Hepatic stellate cell (primary cell): ENCODE data around the gene MAGEA6.
A peak's percentile ranks its signal among the peaks of the same experiment; 100 is the strongest.
"Not testable (repeated sequence)": the region's sequence is repeated elsewhere in the genome, so short reads cannot be mapped to it uniquely, and the experiment has no call there.

Source experiments
- DNase-seq: peaks from one replicate; pipeline ENCODE4 v3.0.0; 2011; ENCODE audit warnings: low spot score

Gene MAGEA6, protein sequence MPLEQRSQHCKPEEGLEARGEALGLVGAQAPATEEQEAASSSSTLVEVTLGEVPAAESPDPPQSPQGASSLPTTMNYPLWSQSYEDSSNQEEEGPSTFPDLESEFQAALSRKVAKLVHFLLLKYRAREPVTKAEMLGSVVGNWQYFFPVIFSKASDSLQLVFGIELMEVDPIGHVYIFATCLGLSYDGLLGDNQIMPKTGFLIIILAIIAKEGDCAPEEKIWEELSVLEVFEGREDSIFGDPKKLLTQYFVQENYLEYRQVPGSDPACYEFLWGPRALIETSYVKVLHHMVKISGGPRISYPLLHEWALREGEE

DNA sequence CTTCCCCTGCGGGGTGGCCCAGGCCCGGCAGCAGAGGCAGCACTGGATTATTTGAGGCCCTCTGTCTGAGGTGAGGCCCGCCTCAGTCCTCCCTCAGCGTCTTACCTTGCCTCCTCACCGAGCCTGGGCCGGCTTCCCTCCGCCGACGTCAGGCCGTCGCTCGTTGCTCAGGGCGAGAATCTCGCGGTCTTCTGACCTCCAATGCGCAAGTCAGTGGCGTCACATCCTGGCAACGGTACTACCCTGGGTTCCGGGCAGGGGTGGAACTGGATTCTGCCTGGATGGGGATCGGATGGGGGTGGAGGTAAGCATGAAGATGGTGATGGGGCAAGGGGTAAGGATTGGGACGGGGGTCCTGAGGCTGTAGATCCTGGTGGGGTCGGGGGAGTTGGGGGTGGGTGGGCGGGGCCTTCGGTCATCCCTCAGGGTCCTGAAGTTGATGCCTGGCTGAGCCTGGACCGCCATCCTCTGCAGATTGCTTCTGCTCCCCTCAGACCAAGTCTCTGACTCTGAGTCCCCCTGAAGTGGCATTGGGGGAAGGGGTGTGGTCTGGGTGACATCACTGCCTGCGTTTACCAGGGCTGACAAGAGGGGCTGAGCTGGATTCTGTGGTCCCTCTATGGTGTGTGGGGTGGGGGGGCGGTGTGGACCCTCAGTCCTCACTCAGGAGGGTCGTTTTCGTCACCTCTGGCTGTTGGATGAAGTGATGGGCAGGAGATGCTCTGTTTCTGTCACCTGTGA lies at the start of gene MAGEA6:
TSS of gene MAGEA6 (minus strand) at position 141 of the 741 bp plus-strand sequence. CDS start 2,039 bp downstream, outside the sequence.
- DNase-seq: not testable (repeated sequence)

DNA sequence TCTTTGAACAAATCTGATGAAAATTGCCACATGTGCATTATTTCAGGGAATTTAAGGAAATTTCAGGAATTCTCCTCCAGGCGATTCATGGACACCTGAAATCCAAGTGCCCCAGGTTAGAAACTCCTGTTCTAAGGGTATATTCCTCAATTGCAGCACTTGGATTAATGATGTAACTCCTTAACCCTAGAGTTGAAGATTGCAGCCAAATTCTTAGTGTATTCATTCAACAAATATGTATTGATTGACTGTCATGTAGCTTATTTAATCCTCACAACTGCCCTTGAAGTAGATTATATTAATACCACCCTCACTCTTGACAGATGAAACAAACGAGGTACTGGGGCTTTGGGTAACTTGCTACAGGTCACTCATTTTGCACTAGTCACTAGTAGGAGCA lies 49.8 kb upstream of the MAGEA6 start:
- no peak for DNase-seq

DNA sequence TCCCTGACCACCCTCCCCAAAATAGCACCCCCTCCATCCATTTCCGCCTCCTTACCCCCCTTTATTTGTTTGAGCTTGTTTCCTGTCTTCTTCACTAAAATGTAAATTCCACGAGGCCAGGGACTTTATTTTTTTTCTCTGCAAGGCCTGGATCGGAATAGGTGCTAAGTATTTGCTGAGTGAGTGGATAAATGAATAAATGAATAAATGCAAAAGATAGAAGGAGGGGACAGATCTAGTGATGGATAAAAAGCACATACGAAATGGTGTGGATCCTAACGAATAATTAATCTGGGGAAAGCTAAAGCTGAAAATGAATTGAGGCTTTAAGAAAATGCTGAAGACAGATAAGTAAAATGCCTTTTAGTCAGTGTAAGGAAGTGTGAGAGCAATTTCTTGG lies 48.9 kb upstream of the MAGEA6 start:
- no peak for DNase-seq

DNA sequence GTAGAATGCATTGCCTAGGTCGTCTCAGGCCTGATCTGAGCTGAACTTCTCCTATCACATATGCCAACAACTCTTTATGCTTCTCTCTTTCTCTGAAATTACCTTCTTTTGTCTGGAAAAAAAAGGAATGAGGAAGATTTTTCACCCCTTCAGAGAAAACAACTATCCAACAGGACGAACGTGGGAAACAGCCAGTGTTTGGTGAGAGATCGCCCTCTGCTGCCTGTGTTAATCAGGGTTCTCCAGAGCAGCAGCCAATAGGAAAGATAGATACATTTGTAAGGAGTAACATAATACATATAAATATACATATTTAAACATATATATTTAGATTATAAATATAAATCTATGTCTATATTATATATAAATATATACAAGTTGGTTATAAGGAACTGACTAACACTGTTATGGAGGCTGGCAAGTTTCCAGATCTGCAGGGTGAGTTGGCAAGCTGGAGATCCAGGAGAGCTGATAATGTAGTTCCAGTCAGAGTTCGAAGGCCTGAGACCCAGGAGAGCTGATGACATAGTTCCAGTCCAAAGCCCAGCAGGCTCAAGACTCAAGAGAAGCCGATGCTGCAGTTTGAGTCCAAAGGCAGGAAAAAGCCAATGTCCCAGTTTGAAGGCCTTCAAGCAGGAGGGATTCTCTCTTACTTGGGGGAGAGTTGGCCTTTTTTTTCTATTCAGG lies 47.7 kb upstream of the MAGEA6 start:
- DNase-seq: peak; percentile 35

DNA sequence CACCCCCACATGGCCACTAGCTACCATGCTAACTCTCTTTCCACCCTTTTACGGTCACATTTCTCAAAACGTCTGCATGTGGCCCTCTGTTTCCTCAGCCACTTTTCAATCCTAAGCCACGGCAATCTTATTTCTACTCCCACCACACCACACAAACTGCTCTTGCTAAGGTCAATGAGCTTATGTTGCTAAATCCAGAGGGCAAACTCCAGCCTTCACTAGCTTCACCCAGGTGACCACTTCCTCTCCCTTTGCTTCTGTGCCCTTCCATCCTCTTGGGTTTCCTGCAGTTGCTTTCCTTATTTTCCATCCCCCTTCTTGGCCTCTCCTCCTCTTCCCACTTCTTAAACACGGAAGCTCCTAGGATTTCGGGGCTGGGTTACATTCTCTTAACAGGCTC lies 44.6 kb upstream of the MAGEA6 start:
- no peak for DNase-seq

DNA sequence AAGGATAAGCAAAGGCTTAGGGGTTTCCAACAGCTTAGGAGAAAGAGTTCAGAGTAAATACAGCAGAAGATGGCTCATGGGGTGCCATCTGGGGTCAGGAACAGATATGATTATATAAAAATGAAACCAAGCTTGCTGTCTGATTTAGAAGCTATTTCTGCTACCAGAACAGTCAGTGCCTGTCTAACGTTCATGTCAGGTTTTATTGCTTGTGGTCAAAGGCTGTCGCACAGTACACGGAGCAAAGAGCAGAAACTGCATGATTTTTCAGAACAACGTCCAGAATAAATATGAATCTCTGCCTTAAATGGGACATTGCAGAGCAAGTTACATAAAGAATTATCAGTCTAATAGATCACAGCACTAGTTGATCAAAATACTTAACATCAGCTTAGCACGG lies 43.7 kb upstream of the MAGEA6 start:
- no peak for DNase-seq

DNA sequence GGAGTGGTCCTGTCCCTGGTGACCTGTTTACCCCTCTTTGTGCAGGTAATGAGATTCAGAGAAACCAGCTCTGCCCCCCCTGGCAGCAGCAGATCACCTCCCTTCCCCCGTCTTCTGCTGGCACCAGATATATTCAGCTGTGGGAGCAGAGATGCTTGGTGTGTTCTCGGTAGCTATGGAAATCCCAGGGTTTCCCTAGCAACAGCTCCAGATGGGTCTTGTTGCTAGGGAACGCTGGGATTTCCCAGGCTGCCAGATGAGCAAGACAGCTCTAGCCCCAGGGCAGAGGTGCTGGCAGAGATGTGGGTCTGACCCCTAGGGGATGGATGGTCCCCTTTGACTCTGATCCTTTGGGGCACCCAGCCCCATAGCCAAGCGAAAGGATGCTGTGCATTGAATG lies 40.9 kb upstream of the MAGEA6 start:
- no peak for DNase-seq

DNA sequence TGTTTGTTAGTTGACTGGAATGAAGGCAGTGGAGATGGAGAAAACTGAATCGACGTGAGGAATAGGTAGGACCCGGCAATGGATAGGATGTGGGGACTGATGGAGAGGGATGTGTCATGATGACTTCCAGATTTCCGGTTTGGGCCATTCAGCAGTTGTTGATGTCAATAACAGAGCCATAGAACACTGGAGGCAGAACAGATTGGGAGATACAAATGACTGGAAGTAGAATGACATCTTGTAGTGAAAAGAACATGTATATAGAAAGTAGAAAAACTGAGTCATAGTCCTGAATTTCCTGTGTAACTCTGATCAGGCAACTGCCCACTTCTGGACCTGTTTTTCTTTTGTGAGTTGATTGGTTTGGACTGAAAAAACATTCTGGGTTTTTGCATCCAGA lies 36.5 kb upstream of the MAGEA6 start:
- no peak for DNase-seq

DNA sequence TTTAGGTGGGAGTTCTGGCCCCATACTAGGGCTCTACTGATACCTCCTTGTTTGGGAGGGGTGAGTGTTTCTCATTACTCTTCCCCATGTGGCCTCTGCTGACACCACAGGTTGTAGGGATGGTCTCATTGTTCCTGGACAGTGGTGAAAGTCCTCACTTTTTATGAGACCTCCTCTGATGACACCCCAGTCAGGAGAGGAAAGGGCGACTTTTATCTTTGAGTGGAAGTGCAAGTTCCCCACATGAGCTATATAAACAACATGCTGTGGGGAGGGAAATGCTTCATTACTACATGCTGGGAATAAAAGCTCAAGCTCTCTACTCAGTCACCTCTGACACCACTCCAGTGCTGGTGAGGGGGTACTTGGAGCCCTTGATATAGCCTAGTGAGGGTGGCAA lies 29.5 kb upstream of the MAGEA6 start:
- DNase-seq: no peak

DNA sequence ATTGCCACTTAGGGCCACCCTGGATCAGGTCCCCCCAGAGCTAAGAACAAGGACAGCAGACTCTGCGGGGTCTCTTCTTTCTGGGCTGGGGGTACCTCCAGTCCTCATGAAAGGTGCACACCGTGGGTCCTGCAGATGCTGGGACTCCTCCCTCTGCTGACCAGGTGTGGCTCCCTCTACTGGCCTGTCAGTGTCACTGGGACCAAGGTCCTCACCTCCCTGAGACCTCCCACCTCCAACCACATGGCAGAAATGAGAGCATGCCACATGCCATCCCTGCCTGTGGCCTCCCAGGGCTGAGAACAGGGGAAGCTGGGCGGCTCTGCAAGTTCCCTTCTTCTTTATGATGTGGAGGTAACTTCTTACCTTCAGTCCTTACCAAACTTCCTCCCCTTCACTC lies 17.6 kb upstream of the MAGEA6 start:
- DNase-seq: not testable (repeated sequence)

DNA sequence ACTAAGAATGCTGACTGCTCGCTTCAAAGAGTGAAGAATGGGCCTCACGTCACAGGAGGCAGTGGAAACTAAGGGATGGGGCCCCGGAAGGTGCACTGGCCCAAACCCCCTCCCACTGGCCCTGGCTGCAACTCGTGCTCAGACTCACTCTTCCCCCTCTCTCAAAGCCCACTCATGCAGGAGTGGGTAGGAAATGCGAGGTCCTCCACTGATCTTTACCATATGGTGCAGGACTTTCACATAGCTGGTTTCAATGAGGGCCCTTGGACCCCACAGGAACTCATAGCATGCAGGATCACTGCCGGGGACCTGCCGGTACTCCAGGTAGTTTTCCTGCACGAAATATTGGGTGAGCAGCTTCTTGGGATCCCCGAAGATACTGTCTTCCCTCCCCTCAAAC lies 2.9 kb downstream of the MAGEA6 start:
- not testable (repeated sequence) for DNase-seq

DNA sequence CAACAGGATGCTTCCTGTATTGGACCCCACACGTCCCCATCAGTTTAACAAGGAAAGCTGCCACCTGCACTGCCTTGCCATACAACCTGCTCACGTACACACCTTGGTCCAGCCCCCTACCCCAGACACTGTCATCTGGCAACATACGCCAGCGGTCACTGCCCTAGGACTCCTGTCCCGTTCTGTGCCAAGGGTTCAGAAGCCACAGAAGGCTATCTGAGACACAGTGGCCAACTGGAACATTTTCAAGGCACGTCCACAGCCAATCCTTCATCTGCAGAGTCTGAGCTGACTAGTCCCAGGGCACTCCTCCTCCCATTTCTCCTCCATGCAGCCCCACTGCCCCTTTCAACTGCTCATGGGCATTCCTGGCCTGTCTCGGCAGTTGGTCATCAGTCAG lies 7.9 kb downstream of the MAGEA6 start:
- DNase-seq: not testable (repeated sequence)

DNA sequence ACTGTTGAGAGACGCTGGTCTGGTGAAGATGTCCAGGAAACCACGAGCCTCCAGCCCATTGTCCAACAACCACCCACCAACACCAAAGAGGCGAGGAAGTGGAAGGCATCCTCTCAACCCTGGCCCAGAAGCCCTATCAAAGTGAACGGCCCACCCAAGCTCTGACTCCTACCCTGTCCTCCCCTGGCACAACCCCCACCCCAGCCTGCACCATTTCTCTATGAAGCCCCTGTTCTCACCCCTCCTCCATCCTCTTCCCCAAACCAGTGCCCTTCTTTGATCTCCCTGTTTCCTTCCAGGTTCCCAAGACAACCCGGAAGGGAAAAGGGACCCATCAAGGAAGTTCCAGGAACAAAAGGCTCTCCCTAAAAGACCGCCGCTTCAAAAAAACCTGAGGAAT lies 9.9 kb downstream of the MAGEA6 start:
- not testable (repeated sequence) for DNase-seq

DNA sequence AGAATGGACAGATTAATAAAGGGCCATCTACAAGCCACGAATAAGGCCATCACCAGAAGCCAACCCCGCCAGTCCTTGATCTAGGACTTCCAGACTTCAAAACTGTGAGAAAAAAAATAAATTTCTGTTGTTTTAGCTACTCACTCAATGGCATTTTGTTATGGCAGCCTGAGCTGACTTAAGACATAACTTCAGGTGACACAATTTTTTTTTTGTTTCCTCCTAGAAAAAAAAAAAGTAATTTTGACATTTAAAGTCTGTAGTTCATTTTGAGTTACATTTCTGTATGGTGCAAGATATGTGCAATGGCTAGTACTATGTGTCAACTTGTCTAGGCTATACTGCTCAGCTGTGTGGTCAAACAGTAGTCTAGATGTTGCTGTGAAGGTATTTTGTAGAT lies 10.6 kb downstream of the MAGEA6 start, which contains the start of gene CSAG3:
TSS of gene CSAG3 (plus strand) at position 301 of the 400 bp plus-strand sequence.
- not testable (repeated sequence) for DNase-seq

DNA sequence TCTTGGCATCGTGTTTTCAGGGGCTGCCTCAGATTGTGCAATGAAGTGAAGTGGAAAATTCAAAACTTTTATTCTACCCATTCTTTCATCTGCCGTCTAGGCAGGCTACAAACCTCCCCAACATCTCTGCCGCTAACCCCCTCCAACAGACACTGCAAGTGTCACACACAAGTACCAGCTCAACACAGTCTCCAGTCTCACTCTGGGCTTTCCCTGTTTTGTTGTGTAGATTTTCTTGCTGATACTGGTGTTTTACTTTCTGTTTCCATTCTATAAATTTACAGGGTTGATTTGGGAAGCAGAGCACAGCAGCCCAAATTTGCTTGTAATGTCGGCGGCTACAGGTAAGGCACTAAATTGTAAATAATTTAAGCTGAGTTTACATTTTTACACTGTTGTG lies 14.6 kb downstream of the MAGEA6 start:
- not testable (repeated sequence) for DNase-seq

DNA sequence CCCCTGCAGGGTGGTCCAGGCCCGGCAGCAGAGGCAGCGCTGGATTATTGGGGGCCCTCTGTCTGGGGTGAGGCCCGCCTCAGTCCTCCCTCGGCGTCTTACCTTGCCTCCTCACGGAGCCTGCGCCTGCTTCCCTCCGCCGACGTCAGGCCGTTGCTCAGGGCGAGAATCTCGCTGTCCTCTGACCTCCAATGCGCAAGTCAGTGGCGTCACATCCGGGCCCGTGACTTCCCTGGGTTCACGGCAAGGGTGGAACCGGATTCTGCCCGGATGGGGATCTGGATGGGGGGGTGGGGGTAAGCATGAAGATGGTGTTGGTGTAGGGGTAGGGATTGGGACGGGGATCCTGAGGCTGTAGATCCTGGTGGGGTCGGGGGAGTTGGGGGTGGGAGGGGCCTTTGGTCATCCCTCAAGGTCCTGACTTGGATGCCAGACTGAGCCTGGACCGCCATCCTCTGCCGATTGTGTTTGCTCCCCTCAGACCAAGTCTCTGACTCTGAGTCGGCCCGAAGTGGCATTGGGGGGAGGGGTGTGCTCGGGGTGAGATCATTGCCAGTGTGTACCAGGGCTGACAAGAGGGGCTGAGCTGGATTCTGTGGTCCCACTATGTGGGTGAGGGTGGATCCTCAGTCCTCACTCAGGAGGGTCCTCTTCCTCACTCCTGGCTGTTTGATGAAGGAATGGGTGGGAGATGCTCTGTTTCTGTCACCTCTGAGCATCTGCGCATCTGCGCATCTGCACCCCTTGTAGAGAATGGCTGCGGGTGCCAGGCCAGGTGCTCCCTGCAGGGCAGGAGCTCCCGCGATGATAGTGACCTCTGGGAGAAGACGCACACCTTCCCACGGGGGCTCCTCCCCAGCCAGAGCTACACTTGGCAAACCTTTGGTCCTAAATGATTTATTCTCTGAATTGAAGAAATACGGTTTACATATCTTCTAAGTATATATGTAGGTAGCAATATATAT lies 15.5 kb downstream of the MAGEA6 start, which contains the start of gene MAGEA2:
TSS of gene MAGEA2 (minus strand) at position 157 of the 965 bp plus-strand sequence. CDS start 2,479 bp downstream, outside the sequence.
- DNase-seq: not testable (repeated sequence)

DNA sequence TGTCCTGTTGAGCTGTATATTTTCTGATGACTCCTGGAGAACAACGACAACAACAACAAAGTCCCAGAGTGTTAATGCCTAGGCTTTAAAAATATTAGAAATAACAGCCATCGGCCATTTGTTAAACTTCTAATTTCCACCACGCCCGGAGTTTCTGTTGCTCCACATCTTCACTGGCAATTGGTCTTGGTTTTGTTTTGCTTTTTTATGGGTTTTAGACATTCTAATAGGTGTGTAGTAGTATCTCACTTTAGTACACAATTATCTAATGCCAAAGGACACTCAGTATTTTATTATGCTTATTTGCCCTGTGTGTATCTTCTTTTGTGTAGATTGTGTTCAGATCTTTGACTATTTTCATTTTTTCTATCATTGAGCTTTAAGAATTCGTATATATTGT lies 30.9 kb downstream of the MAGEA6 start:
- DNase-seq: no peak

DNA sequence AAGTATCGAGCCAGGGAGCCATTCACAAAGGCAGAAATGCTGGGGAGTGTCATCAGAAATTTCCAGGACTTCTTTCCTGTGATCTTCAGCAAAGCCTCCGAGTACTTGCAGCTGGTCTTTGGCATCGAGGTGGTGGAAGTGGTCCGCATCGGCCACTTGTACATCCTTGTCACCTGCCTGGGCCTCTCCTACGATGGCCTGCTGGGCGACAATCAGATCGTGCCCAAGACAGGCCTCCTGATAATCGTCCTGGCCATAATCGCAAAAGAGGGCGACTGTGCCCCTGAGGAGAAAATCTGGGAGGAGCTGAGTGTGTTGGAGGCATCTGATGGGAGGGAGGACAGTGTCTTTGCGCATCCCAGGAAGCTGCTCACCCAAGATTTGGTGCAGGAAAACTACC lies 33.0 kb downstream of the MAGEA6 start:
- not testable (repeated sequence) for DNase-seq

DNA sequence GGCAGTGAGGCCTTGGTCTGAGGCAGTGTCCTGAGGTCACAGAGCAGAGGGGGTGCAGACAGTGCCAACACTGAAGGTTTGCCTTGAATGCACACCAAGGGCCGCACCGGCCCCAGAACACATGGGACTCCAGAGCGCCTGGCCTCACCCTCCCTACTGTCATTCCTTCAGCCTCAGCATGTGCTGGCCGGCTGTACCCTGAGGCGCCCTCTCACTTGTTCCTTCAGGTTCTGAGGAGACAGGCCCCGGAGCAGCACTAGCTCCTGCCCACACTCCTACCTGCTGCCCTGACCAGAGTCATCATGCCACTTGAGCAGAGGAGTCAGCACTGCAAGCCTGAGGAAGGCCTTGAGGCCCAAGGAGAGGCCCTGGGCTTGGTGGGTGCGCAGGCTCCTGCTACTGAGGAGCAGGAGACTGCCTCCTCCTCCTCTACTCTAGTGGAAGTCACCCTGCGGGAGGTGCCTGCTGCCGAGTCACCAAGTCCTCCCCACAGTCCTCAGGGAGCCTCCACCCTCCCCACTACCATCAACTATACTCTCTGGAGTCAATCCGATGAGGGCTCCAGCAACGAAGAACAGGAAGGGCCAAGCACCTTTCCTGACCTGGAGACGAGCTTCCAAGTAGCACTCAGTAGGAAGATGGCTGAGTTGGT lies 33.5 kb downstream of the MAGEA6 start:
- no peak for DNase-seq

DNA sequence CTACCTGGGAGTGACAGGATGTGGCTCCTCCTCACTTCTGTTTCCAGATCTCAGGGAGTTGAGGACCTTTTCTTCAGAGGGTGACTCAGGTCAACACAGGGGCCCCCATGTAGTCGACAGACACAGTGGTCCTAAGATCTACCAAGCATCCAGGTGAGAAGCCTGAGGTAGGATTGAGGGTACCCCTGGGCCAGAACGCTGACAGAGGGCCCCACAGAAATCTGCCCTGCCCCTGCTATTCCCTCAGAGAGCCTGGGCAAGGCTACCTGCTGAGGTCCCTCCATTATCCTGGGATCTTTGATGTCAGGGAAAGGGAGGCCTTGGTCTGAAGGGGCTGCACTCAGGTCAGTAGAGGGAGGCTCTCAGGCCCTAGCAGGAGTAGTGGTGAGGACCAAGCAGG lies 34.4 kb downstream of the MAGEA6 start:
- DNase-seq: no peak
